Spleen (tissue), 7 donors: ENCODE results near the gene AGO3.

Experiments
- CTCF ChIP-seq, 11 experiments: fragments of 200-600 bp in 7 of 11; fragments of 450-650 bp in 4 of 11; sonication (generic) in 4 of 11; IDR thresholded peaks in 8 of 11; conservative IDR thresholded peaks in 3 of 11; 1 replicate in 7 of 11; 2 replicates in 4 of 11; pipeline versions ENCODE4 v1.4.0 to v1.8.0; 2016 to 2021; ENCODE audit warnings: antibody characterized with exemption in 11 of 11, inconsistent platforms in 4 of 11, mild to moderate bottlenecking in 1 of 11
- POLR2A ChIP-seq, 3 donors: fragments of 450-650 bp; IDR thresholded peaks; one replicate each; pipeline ENCODE4 v1.5.1; 2017; ENCODE audit warnings: antibody characterized with exemption in 3 of 3, mild to moderate bottlenecking in 1 of 3
- donor health status: DM: no; HTN: no; CAD: no; lungs with moderate emphysema.
- donor health status: DM: no; HTN: no; CAD: no.
- donor health status: DM: no; HTN: no; CAD: no.

GRCh38 chr1:36088265-36088576 lies 157.3 kb downstream of the AGO3 start:
- TF ChIP-seq POLR2A (IDR thresholded peaks at IDR 0.05) (no peak), CTCF (IDR thresholded peaks at IDR 0.05 in 8 of 11, conservative IDR thresholded peaks at IDR 0.05 in 3 of 11) (no peak)
